Vagina (tissue), 2 donors: ENCODE data around the gene MAN1A1. TPM values are rescaled to one million over a fixed set of nuclear protein-coding genes. Genes with fewer than 3 reads are reported as not detected.

Experiments
- DNase-seq, 2 donors: peaks; one replicate each; pipeline ENCODE4 v3.0.0-alpha.2; 2017; ENCODE audit errors: extremely low spot score in 2 of 2
- H3K27ac ChIP-seq: fragments of 200-600 bp; sonication (generic); one replicate; pipeline ENCODE4 v1.5.1; 2019
- H3K27me3 ChIP-seq: fragments of 200-600 bp; sonication (generic); one replicate; pipeline ENCODE4 v1.5.1; 2019
- H3K36me3 ChIP-seq, 2 donors: fragments of 200-600 bp; sonication (generic); one replicate each; pipeline ENCODE4 v1.5.1; 2017 to 2019
- H3K4me1 ChIP-seq: fragments of 200-600 bp; sonication (generic); one replicate; pipeline ENCODE4 v1.5.1; 2019
- H3K4me3 ChIP-seq, 2 donors: fragments of 200-600 bp; sonication (generic); 1 replicate in 1 of 2; 2 replicates in 1 of 2; pipeline ENCODE4 v1.5.1; 2016 to 2019
- H3K9me3 ChIP-seq: fragments of 200-600 bp; sonication (generic); one replicate; pipeline ENCODE4 v1.5.1; 2019
- CTCF ChIP-seq, 3 experiments: fragments of 450-650 bp in 2 of 3; fragments of 200-600 bp in 1 of 3; sonication (generic) in 1 of 3; IDR thresholded peaks; one replicate each; pipeline ENCODE4 v1.5.1; 2017 to 2019; ENCODE audit warnings: antibody characterized with exemption in 3 of 3, mild to moderate bottlenecking in 2 of 3, moderate library complexity in 2 of 3
- POLR2A ChIP-seq, 2 donors: fragments of 450-650 bp; IDR thresholded peaks; one replicate each; pipeline ENCODE4 v1.6.1; 2017; ENCODE audit warnings: antibody characterized with exemption in 2 of 2, mild to moderate bottlenecking in 2 of 2, moderate library complexity in 2 of 2
- POLR2AphosphoS5 ChIP-seq, 2 donors: sonication (generic); formaldehyde crosslinking; IDR thresholded peaks; one replicate each; pipeline ENCODE4 v1.9.0; 2017; ENCODE audit warnings: antibody characterized with exemption in 2 of 2, mild to moderate bottlenecking in 2 of 2, low read depth in 1 of 2; ENCODE audit not compliant: insufficient read depth in 1 of 2
- intact Hi-C: fragments of 100-400 bp; cut with DNase I; formaldehyde crosslinking; loops from one replicate; pipeline ENCODE4 v1.15.1; 2023
- total RNA-seq: library from RNA; depleted of rRNA; stranded (reverse); fragments of >200 nt; gene quantifications from one replicate; pipeline ENCODE4 v1.2.3, GENCODE V29; 2016

The MAN1A1 gene
- total RNA-seq, 1 donor from 2014 or later: 71.2 TPM

- TF ChIP-seq POLR2AphosphoS5 (IDR thresholded peaks at IDR 0.05; ENCODE audit: insufficient read depth in 1 of 2, low read depth in 1 of 2) (no peak), POLR2A (IDR thresholded peaks at IDR 0.05) (no peak), CTCF (IDR thresholded peaks at IDR 0.05) (no peak)
- no peak for DNase-seq
- Histone ChIP-seq H3K27me3 (no peaks in the 10 kb centered on the region), H3K9me3 (no peaks in the 10 kb centered on the region), H3K4me3 (no peak overlapping the region), H3K4me1 (peaks cover 6% of the 10 kb centered on the region), H3K36me3 (no peaks in the 10 kb centered on the region), H3K27ac (no peak overlapping the region)
- intact Hi-C loops: no loop called here
These were observed 93.2 kb downstream of the MAN1A1 start for GRCh38 chr6:119256392-119256791.

- DNase-seq: no peak
- Histone ChIP-seq H3K9me3 (no peaks in the 10 kb centered on the region), H3K27me3 (no peaks in the 10 kb centered on the region), H3K36me3 (no peaks in the 10 kb centered on the region), H3K4me1 (peaks cover 6% of the 10 kb centered on the region), H3K4me3 (no peak overlapping the region), H3K27ac (no peak overlapping the region)
- TF ChIP-seq POLR2AphosphoS5 (IDR thresholded peaks at IDR 0.05; ENCODE audit: insufficient read depth in 1 of 2, low read depth in 1 of 2) (no peak), POLR2A (IDR thresholded peaks at IDR 0.05) (no peak)
- intact Hi-C loops: no loop called here
These were observed 94.1 kb downstream of the MAN1A1 start for GRCh38 chr6:119255492-119255891.

GRCh38 chr6:119250036-119250435 lies 99.5 kb downstream of the MAN1A1 start:
- Histone ChIP-seq H3K27ac (no peak overlapping the region), H3K36me3 (no peaks in the 10 kb centered on the region), H3K4me1 (no peaks in the 10 kb centered on the region), H3K4me3 (no peak overlapping the region), H3K9me3 (no peaks in the 10 kb centered on the region), H3K27me3 (no peaks in the 10 kb centered on the region)
- intact Hi-C loops: no loop called here
- no peak for DNase-seq
- TF ChIP-seq CTCF (IDR thresholded peaks at IDR 0.05) (no peak), POLR2AphosphoS5 (IDR thresholded peaks at IDR 0.05; ENCODE audit: insufficient read depth in 1 of 2, low read depth in 1 of 2) (no peak), POLR2A (IDR thresholded peaks at IDR 0.05) (no peak)

- TF ChIP-seq POLR2A (IDR thresholded peaks at IDR 0.05): no peak
- TF ChIP-seq POLR2AphosphoS5 (IDR thresholded peaks at IDR 0.05; ENCODE audit: insufficient read depth in 1 of 2, low read depth in 1 of 2): no peak
- no peak for TF ChIP-seq CTCF (IDR thresholded peaks at IDR 0.05)
- no peaks in the 10 kb centered on the region for H3K27me3 ChIP-seq
- no peaks in the 10 kb centered on the region for H3K4me1 ChIP-seq
- H3K9me3 ChIP-seq: no peaks in the 10 kb centered on the region
- H3K4me3 ChIP-seq: no peak overlapping the region
- intact Hi-C loops: no loop called here
- H3K27ac ChIP-seq: no peak overlapping the region
- H3K36me3 ChIP-seq: no peaks in the 10 kb centered on the region
- no peak for DNase-seq
These were observed 100.2 kb downstream of the MAN1A1 start for GRCh38 chr6:119249319-119249718.

GRCh38 chr6:119247504-119247903 lies 102.1 kb downstream of the MAN1A1 start:
- H3K27ac ChIP-seq: no peak overlapping the region
- no peaks in the 10 kb centered on the region for H3K36me3 ChIP-seq
- H3K4me3 ChIP-seq: no peak overlapping the region
- H3K9me3 ChIP-seq: no peaks in the 10 kb centered on the region
- H3K27me3 ChIP-seq: no peaks in the 10 kb centered on the region
- no peaks in the 10 kb centered on the region for H3K4me1 ChIP-seq
- no peak for TF ChIP-seq POLR2AphosphoS5 (IDR thresholded peaks at IDR 0.05; ENCODE audit: insufficient read depth in 1 of 2, low read depth in 1 of 2)
- no peak for TF ChIP-seq CTCF (IDR thresholded peaks at IDR 0.05)
- TF ChIP-seq POLR2A (IDR thresholded peaks at IDR 0.05): no peak
- intact Hi-C loops: no loop called here
- DNase-seq: no peak
